ENCODE measurements around the gene LRP10.

LRP10 gene

DNA sequence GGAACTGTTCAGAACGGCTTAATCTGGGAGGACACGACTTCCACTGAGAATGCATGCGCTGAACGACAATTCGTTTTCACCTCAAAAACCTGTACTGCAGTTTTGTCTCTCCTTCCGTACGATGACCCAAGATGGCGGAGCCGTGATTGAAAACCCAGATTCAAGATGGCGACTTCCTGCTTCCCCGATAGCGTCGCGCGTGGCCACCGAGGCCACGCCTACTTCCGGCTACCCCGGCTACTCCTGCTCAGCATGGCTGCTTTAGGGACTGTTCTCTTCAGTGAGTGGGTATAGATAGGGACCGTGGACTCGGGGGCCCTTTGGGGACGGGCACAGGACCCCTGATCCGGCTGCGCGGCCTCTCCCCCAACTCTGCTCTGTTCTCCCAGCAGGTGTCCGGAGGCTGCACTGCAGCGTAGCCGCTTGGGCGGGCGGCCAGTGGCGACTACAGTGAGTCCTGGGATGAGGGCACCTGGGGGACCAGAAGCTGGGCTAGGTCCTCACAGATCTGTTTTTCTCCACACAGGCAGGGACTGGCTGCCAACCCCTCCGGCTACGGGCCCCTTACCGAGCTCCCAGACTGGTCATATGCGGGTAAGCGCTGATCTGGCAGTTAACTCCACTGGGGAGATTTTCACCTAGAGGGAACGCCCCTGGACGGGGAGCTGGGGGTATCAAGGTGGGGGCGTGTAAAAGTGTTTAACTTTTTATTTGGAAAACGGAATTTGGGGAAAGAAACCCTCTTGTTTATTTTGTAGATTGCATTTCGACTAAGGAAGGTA is 41.7 kb upstream of the LRP10 start, which contains the start of gene MRPL52:
Gene MRPL52, plus strand, starts transcription at position 227 of the 782 bp plus-strand sequence. Its CDS starts 26 bp downstream, at position 253.
- DNase-seq (ENCODE audit: low spot score) = peak; percentile 79
- peak within 1 kb of the TSS; percentile 76 for H3K27ac ChIP-seq
- ChIA-PET POLR2A (ENCODE audit: low non-redundant PET) (interaction anchor here (0.8 kb wide), 1 partner anchor 9 kb away, joined by 3 read pairs; no protein-coding TSS in a partner anchor), CTCF (interaction anchor here (0.6 to 2.0 kb wide), 3 partner anchors 24 to 441 kb away, joined by 4 to 7 read pairs (median 4); no protein-coding TSS in a partner anchor)
- TF ChIP-seq CTCF (conservative IDR thresholded peaks at IDR 0.05; ENCODE audit: low read depth) = no peak

- H3K27ac ChIP-seq = peak overlapping the region; percentile 76
- ChIA-PET POLR2A (ENCODE audit: low non-redundant PET) (interaction anchor here (0.6 to 0.8 kb wide), 2 partner anchors 9 to 18 kb away, joined by 3 read pairs; no protein-coding TSS in a partner anchor), CTCF (interaction anchor here (0.6 to 2.0 kb wide), 4 partner anchors 23 to 441 kb away, joined by 3 to 7 read pairs (median 4); no protein-coding TSS in a partner anchor)
- DNase-seq (ENCODE audit: low spot score) = no peak
- TF ChIP-seq CTCF (conservative IDR thresholded peaks at IDR 0.05; ENCODE audit: low read depth) = no peak
These were observed 41.0 kb upstream of the LRP10 start for GRCh38 chr14:22830443-22831010.

- peak overlapping the region; percentile 99; the same call in 1 of the 2 replicates for H3K27ac ChIP-seq
- CTCF ChIA-PET = interaction anchor here (0.6 to 1.2 kb wide), 3 partner anchors 9 to 65 kb away, joined by 3 to 5 read pairs (median 5); no protein-coding TSS in a partner anchor
- no peak for DNase-seq (ENCODE audit: low spot score)
- POLR2A ChIA-PET (ENCODE audit: low non-redundant PET) = no interaction called here
- TF ChIP-seq CTCF (conservative IDR thresholded peaks at IDR 0.05; ENCODE audit: low read depth) = no peak
These were observed 36.0 kb upstream of the LRP10 start for GRCh38 chr14:22835505-22835904.

DNA sequence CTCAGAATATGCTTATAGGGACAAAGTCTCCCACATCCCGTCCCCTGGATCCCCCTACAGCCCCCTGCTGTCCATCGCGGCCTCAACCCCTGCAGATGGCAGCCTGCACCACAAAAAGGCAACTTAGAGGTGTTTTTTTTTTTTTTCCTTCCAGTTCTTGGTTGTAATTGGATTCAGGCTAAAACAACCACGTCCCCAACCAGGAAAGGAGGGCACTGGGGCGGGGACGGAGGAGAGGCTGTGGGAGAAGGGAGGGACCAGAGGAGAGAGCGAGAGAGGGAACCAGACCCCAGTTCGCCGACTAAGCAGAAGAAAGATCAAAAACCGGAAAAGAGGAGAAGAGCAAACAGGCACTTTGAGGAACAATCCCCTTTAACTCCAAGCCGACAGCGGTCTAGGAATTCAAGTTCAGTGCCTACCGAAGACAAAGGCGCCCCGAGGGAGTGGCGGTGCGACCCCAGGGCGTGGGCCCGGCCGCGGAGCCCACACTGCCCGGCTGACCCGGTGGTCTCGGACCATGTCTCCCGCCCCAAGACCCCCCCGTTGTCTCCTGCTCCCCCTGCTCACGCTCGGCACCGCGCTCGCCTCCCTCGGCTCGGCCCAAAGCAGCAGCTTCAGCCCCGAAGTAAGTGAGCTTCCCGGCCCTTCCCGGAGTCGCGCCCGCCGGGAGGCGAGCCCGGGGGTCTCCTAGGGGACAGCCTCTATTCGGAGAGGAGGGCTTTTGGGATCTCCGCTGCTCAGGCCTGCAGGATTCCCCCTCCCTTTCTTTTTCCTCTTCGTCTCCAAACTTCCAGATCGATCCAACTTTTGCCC is 35.0 kb upstream of the LRP10 start, which contains the start of gene MMP14:
Gene MMP14, plus strand, starts transcription at position 285 of the 813 bp plus-strand sequence. Its CDS starts 233 bp downstream, at position 518.
- ChIA-PET POLR2A (ENCODE audit: low non-redundant PET) (interaction anchor here (1.3 kb wide), 1 partner anchor 70 kb away, joined by 4 read pairs; the partner anchor contains the start of gene OXA1L), CTCF (interaction anchor here (0.6 to 2.9 kb wide), 10 partner anchors 8 to 534 kb away, joined by 3 to 18 read pairs (median 4); no protein-coding TSS in a partner anchor)
- H3K27ac ChIP-seq = peak within 1 kb of the TSS; percentile 99
- DNase-seq (ENCODE audit: low spot score) = peak; percentile 59
- no peak; the same call in 1 of the 2 replicates for TF ChIP-seq CTCF (conservative IDR thresholded peaks at IDR 0.05; ENCODE audit: low read depth)

DNA sequence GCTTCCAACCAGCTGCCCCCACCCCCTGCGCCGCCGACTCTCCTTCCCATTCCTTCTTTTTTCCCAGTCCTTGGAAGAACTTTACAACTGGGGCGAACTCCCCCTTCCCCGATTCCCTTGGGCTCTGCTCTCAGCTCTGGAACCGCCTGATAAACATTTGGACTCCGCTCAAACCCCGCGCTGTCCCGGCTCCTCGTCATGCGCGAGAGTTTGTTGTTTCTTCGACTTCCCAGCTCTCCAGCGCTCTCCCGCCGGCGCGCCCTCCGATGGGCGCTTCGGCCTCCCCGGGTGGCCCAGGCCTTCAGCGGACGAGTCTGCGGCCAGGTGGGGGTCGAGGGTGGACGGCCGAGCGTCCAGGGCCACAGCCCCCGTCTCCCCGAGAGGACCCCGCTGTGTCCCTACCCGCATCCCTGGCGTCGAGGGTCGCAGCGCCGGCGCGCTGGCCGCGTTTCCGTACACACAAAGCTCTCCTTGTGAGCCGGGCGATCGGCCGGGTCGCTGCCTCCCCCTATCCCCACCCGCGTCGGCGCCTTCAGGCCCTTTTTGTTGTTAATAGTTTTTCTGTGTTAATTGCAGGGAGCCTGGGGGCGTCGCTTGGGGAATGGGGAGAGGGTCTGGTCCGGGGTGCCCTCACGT is 34.3 kb upstream of the LRP10 start:
- TF ChIP-seq CTCF (conservative IDR thresholded peaks at IDR 0.05; ENCODE audit: low read depth) = no peak
- POLR2A ChIA-PET (ENCODE audit: low non-redundant PET) = interaction anchor here (1.3 to 2.6 kb wide), 3 partner anchors 11 to 71 kb away, joined by 4 to 19 read pairs (median 9); partner anchors contain the start of gene OXA1L
- H3K27ac ChIP-seq = peak overlapping the region; percentile 99
- CTCF ChIA-PET = interaction anchor here (0.6 to 2.9 kb wide), 7 partner anchors 13 to 349 kb away, joined by 3 to 18 read pairs (median 4); no protein-coding TSS in a partner anchor
- no peak for DNase-seq (ENCODE audit: low spot score)

All from RWPE1 (cell line).